ENCODE results near the gene HOXB6.

The HOXB6 gene

GRCh38 chr17:48555258-48556228 is 49.2 kb downstream of the HOXB6 start:
- TF ChIP-seq, protein P1, sequence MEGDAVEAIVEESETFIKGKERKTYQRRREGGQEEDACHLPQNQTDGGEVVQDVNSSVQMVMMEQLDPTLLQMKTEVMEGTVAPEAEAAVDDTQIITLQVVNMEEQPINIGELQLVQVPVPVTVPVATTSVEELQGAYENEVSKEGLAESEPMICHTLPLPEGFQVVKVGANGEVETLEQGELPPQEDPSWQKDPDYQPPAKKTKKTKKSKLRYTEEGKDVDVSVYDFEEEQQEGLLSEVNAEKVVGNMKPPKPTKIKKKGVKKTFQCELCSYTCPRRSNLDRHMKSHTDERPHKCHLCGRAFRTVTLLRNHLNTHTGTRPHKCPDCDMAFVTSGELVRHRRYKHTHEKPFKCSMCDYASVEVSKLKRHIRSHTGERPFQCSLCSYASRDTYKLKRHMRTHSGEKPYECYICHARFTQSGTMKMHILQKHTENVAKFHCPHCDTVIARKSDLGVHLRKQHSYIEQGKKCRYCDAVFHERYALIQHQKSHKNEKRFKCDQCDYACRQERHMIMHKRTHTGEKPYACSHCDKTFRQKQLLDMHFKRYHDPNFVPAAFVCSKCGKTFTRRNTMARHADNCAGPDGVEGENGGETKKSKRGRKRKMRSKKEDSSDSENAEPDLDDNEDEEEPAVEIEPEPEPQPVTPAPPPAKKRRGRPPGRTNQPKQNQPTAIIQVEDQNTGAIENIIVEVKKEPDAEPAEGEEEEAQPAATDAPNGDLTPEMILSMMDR (IDR thresholded peaks at IDR 0.05; ENCODE audit: control insufficient read depth, extremely low read depth, insufficient read depth): no peak
- peak overlapping the region; percentile 36 for H3K4me3 ChIP-seq (ENCODE audit: low read depth, low read length)
- DNase-seq (ENCODE audit: low read depth): peak; percentile 40

DNA sequence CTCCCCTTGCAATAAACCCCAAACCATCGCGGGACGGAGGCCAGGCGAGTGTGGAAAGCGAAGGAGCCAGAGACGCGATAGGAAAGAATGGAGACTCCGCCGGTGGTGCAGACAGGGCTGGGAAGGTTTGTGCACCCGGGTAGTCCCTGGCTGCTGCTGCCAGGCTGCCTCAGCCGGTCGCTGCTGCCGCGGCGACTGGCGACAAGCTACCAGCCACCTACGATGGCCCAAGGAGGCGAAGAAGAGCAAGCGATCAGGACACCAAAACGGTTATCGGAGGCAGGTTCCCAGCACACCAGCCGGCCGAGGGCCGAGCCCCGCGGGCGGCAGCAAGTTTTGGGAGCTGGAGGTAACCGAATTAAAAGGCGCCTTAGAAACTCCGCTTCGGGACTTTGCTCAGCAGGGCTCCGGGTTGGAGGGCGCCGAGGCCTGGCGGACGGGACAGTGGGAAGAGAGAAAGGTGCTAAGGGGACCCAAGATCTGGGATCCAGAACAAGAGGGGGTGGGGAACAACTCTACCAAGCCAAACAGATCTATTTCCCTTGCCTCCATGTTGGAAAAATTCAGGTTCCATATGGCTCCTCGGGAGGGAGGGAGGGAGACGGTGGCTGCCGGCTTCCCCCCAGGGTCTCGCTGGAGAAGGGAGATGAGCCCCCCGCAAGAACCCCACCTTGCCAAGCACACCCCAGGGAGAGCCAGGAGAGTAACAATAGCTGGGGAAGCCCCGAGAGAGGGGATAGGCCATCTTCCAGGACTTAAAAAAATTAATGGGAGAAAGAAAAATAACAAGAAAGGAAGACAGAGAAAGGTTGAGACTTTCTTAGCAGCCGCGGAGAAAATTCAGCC is 50.2 kb downstream of the HOXB6 start:
- peak overlapping the region; percentile 36 for H3K4me3 ChIP-seq (ENCODE audit: low read depth, low read length)
- no peak for DNase-seq (ENCODE audit: low read depth)
- TF ChIP-seq, protein P1 (IDR thresholded peaks at IDR 0.05; ENCODE audit: control insufficient read depth, extremely low read depth, insufficient read depth): no peak

- TF ChIP-seq, protein P1 (IDR thresholded peaks at IDR 0.05; ENCODE audit: control insufficient read depth, extremely low read depth, insufficient read depth): no peak
- DNase-seq (ENCODE audit: low read depth): no peak
- H3K4me3 ChIP-seq (ENCODE audit: low read depth, low read length): no peak overlapping the region
These were observed 51.0 kb downstream of the HOXB6 start for GRCh38 chr17:48553826-48554225.

- no peak for DNase-seq (ENCODE audit: low read depth)
- H3K4me3 ChIP-seq (ENCODE audit: low read depth, low read length): no peak overlapping the region
- TF ChIP-seq, protein P1 (IDR thresholded peaks at IDR 0.05; ENCODE audit: control insufficient read depth, extremely low read depth, insufficient read depth): no peak
These were observed 51.6 kb downstream of the HOXB6 start for GRCh38 chr17:48553190-48553547.

- TF ChIP-seq, protein P1 (IDR thresholded peaks at IDR 0.05; ENCODE audit: control insufficient read depth, extremely low read depth, insufficient read depth): no peak
- H3K4me3 ChIP-seq (ENCODE audit: low read depth, low read length): no peak overlapping the region
- DNase-seq (ENCODE audit: low read depth): no peak
These were observed 52.2 kb downstream of the HOXB6 start for GRCh38 chr17:48552466-48553189.

DNA sequence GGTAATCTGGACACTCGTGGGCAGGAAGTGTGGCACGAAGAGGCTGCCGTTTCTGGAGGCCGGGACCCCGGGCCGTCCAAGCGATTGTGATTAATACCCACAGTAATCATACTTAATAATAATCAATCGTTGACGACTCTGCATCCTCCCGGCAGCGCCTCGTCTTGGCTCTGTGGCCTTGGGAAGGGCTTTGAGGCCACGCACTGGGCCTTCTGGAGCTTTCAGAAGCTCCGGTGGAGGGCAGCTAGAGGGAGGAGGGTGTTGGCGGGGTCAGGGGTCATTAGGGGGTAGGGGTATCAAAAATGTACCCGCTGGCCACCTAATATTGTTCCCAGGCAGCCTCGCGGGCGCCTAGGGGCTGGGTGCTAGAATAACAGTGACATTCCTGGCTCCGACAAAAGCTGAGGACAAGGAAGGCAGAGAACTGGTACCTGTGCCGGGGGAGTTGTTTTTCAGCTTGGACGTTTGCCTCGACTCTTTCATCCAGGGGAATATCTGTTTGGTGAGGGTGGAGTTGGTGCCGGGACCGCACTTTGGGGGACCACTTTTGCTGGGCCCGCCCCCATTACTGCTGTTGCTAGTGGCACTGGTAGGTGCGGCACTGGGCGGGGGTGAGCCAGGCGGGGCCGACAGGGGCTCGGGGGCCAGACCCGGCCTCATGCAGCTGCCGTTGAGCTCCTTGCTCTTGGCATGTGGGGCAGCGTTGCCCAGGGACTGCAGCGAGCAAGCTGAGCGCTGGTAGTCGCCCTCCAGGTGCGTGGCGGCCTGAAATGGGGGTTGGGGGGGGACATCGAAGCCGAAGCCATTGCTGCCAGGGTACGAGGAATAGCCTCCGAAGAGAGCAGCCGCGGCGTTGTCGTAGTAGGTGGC is 53.0 kb downstream of the HOXB6 start:
- no peak overlapping the region for H3K4me3 ChIP-seq (ENCODE audit: low read depth, low read length)
- DNase-seq (ENCODE audit: low read depth): no peak
- TF ChIP-seq, protein P1 (IDR thresholded peaks at IDR 0.05; ENCODE audit: control insufficient read depth, extremely low read depth, insufficient read depth): no peak

Data from LNCaP clone FGC (cell line).